ENCODE data around the gene UBE2L3. TPM values are rescaled to one million over a fixed set of nuclear protein-coding genes. Genes with fewer than 3 reads are reported as not detected.

Gene UBE2L3
- total and polyA plus RNA-seq, 2 of the 8 experiments (the other 6 are each of a cell fraction or from before 2014, with no cell fraction given) = 63.5 to 90.0 TPM

DNA sequence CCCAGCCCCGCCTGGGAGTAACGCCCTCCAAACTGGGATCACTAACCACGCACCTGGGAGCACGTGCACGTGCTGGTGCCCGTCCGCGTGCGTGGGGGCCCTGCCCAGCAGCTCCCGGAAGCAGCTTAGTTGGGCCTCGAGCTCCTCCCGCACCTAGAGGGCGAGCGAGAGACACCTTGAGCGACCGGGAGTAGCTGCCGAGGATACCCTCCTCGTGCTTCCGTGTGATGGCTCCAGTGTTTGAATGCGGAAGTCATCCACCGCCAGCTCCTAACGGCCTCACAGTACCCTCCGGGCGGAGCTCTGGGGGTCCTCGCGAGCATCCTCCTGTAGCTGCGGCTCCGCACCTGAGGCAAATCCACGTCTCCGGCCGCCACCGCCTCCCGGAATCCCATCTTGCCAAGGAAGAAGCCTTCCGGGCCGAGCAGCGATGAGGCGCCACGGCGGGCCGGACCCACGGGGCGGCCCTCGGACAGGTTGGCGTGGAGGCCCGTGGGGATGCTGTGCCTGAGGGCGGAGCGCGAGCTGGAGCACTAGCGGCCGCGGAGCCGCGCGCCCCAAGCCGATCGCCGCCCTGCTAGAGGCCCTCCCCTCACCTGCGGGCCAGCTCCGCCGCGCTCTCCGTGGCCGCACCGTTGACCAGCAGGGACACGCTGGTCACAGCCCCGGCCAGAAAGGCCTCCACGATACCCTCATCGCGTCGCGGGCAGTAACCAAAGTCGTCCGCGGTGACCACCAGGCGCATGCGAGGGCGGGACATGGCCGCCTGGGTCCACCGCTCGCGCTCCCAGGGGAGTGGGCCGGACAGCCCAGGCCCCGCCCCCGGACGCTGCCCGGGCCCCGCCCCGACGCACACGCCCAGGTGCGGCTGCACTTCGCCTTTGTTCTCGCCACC lies 62.0 kb downstream of the UBE2L3 start, which contains the start of gene YDJC (continued):
- TF ChIP-seq USF2 (IDR thresholded peaks at IDR 0.05; ENCODE audit: low read length) (peak; percentile 32; the same call in 1 of the 2 replicates), POLR2AphosphoS5 (IDR thresholded peaks at IDR 0.05; ENCODE audit: low read depth, low read length) (peak; percentile 80), SP4 (IDR thresholded peaks at IDR 0.05; ENCODE audit: low read length) (no peak), CREB1 (IDR thresholded peaks at IDR 0.05) (peak; percentile 74; the same call in 1 of the 2 replicates), RAD21 (IDR thresholded peaks at IDR 0.05 in 1 of 2, conservative IDR thresholded peaks at IDR 0.05 in 1 of 2; ENCODE audit: low read depth in 2 of 2, low read length in 2 of 2) (peak; percentile 5 to 37; a peak in 1 of 4 replicates), EGR1 (IDR thresholded peaks at IDR 0.05; ENCODE audit: borderline replicate concordance, low read depth, low read length) (0 out of 2 replicates have a peak, but pooled peaks have one; percentile 26), TAF1 (IDR thresholded peaks at IDR 0.05; ENCODE audit: low read depth, low read length) (peak; percentile 70), NANOG (IDR thresholded peaks at IDR 0.05; ENCODE audit: insufficient read depth, low read depth, low read length, poor library complexity, severe bottlenecking) (no peak), SAP30 (IDR thresholded peaks at IDR 0.05; ENCODE audit: insufficient read depth, insufficient replicate concordance, low read length) (peak; percentile 53), BCL11A (IDR thresholded peaks at IDR 0.05; ENCODE audit: low read depth in 2 of 2, low read length in 2 of 2) (no peak), CTBP2 (IDR thresholded peaks at IDR 0.05; ENCODE audit: borderline replicate concordance, insufficient read depth, insufficient read length, low read length) (no peak), MAFK (IDR thresholded peaks at IDR 0.05; ENCODE audit: low read depth, low read length) (no peak), SIX5 (IDR thresholded peaks at IDR 0.05; ENCODE audit: low read depth, low read length) (no peak), E2F6 (IDR thresholded peaks at IDR 0.05) (peak; percentile 97), PHF8 (conservative IDR thresholded peaks at IDR 0.05; ENCODE audit: low read depth, low read length) (peak; percentile 91), CHD2 (IDR thresholded peaks at IDR 0.05; ENCODE audit: low read length) (no peak), SIRT6 (IDR thresholded peaks at IDR 0.05; ENCODE audit: low read length) (no peak), TBP (IDR thresholded peaks at IDR 0.05; ENCODE audit: low read depth, low read length) (peak; percentile 58), JUN (IDR thresholded peaks at IDR 0.05; ENCODE audit: low read depth, low read length) (no peak), SIN3A (conservative IDR thresholded peaks at IDR 0.05 in 1 of 2, IDR thresholded peaks at IDR 0.05 in 1 of 2; ENCODE audit: low read depth in 1 of 2, low read length in 2 of 2) (peak; percentile 82 to 84; a peak in 3 of 4 replicates), TAF7 (optimal IDR thresholded peaks at IDR 0.05; ENCODE audit: borderline replicate concordance, low read depth, low read length) (peak; percentile 54), CHD1 (IDR thresholded peaks at IDR 0.05; ENCODE audit: low read depth, low read length) (no peak)
